Upper lobe of left lung (tissue), 6 donors: Measurements from ENCODE around the gene ZDHHC4. TPM values are rescaled to one million over a fixed set of nuclear protein-coding genes. Genes with fewer than 3 reads are reported as not detected.
A peak's percentile ranks its signal among the peaks of the same experiment; 100 is the strongest.

ENCODE experiments used
- ATAC-seq, 2 donors: fragments of 200-7000 bp; cut with Tn5 transposase; one replicate each; pipeline ENCODE4 v1.9.1; 2022; ENCODE audit warnings: mild to moderate bottlenecking in 2 of 2, moderate library complexity in 2 of 2; ENCODE audit not compliant: low FRiP score in 2 of 2
- DNase-seq, 2 donors: peaks; one replicate each; pipeline ENCODE4 v3.0.0-alpha.2; 2019 to 2020
- H3K27ac ChIP-seq, 4 donors: fragments of 200-600 bp; sonication (generic); one replicate each; pipeline ENCODE4 v1.5.1; 2016 to 2019
- H3K27me3 ChIP-seq, 4 donors: fragments of 200-600 bp; sonication (generic); one replicate each; pipeline ENCODE4 v1.5.1; 2017 to 2019
- H3K36me3 ChIP-seq, 4 donors: fragments of 200-600 bp; sonication (generic); one replicate each; pipeline ENCODE4 v1.5.1; 2016 to 2019
- H3K4me1 ChIP-seq, 4 donors: fragments of 200-600 bp; sonication (generic); one replicate each; pipeline ENCODE4 v1.5.1; 2018 to 2019
- H3K4me3 ChIP-seq, 4 donors: fragments of 200-600 bp; sonication (generic); one replicate each; pipeline ENCODE4 v1.5.1; 2017 to 2019; ENCODE audit warnings: mild to moderate bottlenecking in 2 of 4, moderate library complexity in 1 of 4
- H3K9me3 ChIP-seq, 4 donors: fragments of 200-600 bp; sonication (generic); one replicate each; pipeline ENCODE4 v1.5.1; 2018 to 2019
- EP300 ChIP-seq, 4 donors: sonication (generic); formaldehyde crosslinking; IDR thresholded peaks; one replicate each; pipeline ENCODE4 v1.5.1; 2017; ENCODE audit warnings: antibody characterized with exemption in 4 of 4, control low read depth in 2 of 4
- POLR2A ChIP-seq, 4 donors: fragments of 450-650 bp; IDR thresholded peaks; one replicate each; pipeline ENCODE4 v1.5.1; 2016 to 2017; ENCODE audit warnings: antibody characterized with exemption in 4 of 4, mild to moderate bottlenecking in 2 of 4
- POLR2AphosphoS5 ChIP-seq, 2 donors: sonication (generic); formaldehyde crosslinking; IDR thresholded peaks; one replicate each; pipeline ENCODE4 v1.5.1; 2017; ENCODE audit warnings: antibody characterized with exemption in 2 of 2
- WGBS, 2 donors: methylation state at CpG; one replicate each; pipeline ENCODE4 v1.1.5; 2017 to 2018; 5-methylcytosine and 5-hydroxymethylcytosine counted together
- total RNA-seq, 6 donors: library from RNA; depleted of rRNA in 4 of 6; stranded (reverse); fragments of >200 nt in 4 of 6; gene quantifications; one replicate each; pipeline versions ENCODE4 v1.1.0 to v1.2.1, GENCODE V29; 2016 to 2021
- TF ChIP-seq, protein P1 (sequence below), 6 experiments: fragments of 450-650 bp in 4 of 6; fragments of 200-600 bp in 2 of 6; sonication (generic) in 2 of 6; IDR thresholded peaks; one replicate each; pipeline ENCODE4 v1.5.1; 2016 to 2019; ENCODE audit warnings: antibody characterized with exemption in 6 of 6
- donor health status: DM: no; HTN: no; CAD: no; lungs with moderate emphysema.
- donor health status: DM: no; HTN: yes; CAD: no; lungs with severe emphysema.

ZDHHC4 gene
- total RNA-seq, 6 donors from 2014 or later, result 24.2 to 57.9 (median 48.4) TPM

- peak in 1 of 2 donors; percentile 65 for DNase-seq
- TF ChIP-seq, protein P1, sequence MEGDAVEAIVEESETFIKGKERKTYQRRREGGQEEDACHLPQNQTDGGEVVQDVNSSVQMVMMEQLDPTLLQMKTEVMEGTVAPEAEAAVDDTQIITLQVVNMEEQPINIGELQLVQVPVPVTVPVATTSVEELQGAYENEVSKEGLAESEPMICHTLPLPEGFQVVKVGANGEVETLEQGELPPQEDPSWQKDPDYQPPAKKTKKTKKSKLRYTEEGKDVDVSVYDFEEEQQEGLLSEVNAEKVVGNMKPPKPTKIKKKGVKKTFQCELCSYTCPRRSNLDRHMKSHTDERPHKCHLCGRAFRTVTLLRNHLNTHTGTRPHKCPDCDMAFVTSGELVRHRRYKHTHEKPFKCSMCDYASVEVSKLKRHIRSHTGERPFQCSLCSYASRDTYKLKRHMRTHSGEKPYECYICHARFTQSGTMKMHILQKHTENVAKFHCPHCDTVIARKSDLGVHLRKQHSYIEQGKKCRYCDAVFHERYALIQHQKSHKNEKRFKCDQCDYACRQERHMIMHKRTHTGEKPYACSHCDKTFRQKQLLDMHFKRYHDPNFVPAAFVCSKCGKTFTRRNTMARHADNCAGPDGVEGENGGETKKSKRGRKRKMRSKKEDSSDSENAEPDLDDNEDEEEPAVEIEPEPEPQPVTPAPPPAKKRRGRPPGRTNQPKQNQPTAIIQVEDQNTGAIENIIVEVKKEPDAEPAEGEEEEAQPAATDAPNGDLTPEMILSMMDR (IDR thresholded peaks at IDR 0.05), result no peak
- TF ChIP-seq POLR2A (IDR thresholded peaks at IDR 0.05) (no peak), EP300 (IDR thresholded peaks at IDR 0.05) (no peak), POLR2AphosphoS5 (IDR thresholded peaks at IDR 0.05) (no peak)
- ATAC-seq, result no peak
- Histone ChIP-seq H3K9me3 (no peaks in the 10 kb centered on the region), H3K27me3 (no peaks in the 10 kb centered on the region), H3K4me3 (no peak overlapping the region), H3K27ac (no peak overlapping the region), H3K36me3 (peaks cover 5 to 96% (median 78%) of the 10 kb centered on the region in 4 donors), H3K4me1 (no peaks in the 10 kb centered on the region)
- 93 to 100% methylated on average over 1 to 8 of the region's 10 CpGs for WGBS, 2 donors
Measured at GRCh38 chr7:6604458-6604857, 27.2 kb downstream of the ZDHHC4 start.

GRCh38 chr7:6606866-6607583 is 29.8 kb downstream of the ZDHHC4 start:
- ATAC-seq (no peak), DNase-seq (peak in 1 of 2 donors; percentile 82)
- Histone ChIP-seq H3K9me3 (no peaks in the 10 kb centered on the region), H3K4me3 (no peak overlapping the region), H3K36me3 (peaks cover 3 to 75% (median 56%) of the 10 kb centered on the region in 4 donors), H3K27me3 (no peaks in the 10 kb centered on the region), H3K27ac (no peak overlapping the region), H3K4me1 (no peaks in the 10 kb centered on the region)
- TF ChIP-seq, protein P1 (IDR thresholded peaks at IDR 0.05), result no peak
- no peak for TF ChIP-seq EP300 (IDR thresholded peaks at IDR 0.05)
- no peak for TF ChIP-seq POLR2AphosphoS5 (IDR thresholded peaks at IDR 0.05)
- no peak for TF ChIP-seq POLR2A (IDR thresholded peaks at IDR 0.05)
- WGBS, 2 donors, result 91 to 94% methylated on average over 20 to 33 of the region's 36 CpGs

GRCh38 chr7:6607651-6608051 is 30.4 kb downstream of the ZDHHC4 start:
- peaks cover 3 to 69% (median 50%) of the 10 kb centered on the region in 4 donors for H3K36me3 ChIP-seq

GRCh38 chr7:6608081-6608480 is 30.8 kb downstream of the ZDHHC4 start:
- Histone ChIP-seq H3K27me3 (no peaks in the 10 kb centered on the region), H3K9me3 (no peaks in the 10 kb centered on the region), H3K4me3 (no peak overlapping the region), H3K27ac (no peak overlapping the region), H3K36me3 (peaks cover 3 to 65% (median 47%) of the 10 kb centered on the region in 4 donors), H3K4me1 (no peaks in the 10 kb centered on the region)
- ATAC-seq (no peak), DNase-seq (peak in 1 of 2 donors; percentile 62)
- TF ChIP-seq POLR2A (IDR thresholded peaks at IDR 0.05) (no peak), POLR2AphosphoS5 (IDR thresholded peaks at IDR 0.05) (no peak), EP300 (IDR thresholded peaks at IDR 0.05) (no peak)
- TF ChIP-seq, protein P1 (IDR thresholded peaks at IDR 0.05), result no peak
- WGBS, 2 donors, result 92 to 94% methylated on average over 24 to 27 of the region's 27 CpGs

More at GRCh38 chr7:6607651-6608051, 30.4 kb downstream of the ZDHHC4 start:
- H3K27me3 ChIP-seq, result no peaks in the 10 kb centered on the region
- no peaks in the 10 kb centered on the region for H3K9me3 ChIP-seq
- H3K4me3 ChIP-seq, result no peak overlapping the region
- no peak overlapping the region for H3K27ac ChIP-seq
- WGBS, 2 donors, result 96 to 97% methylated on average over 12 to 38 of the region's 38 CpGs
- no peak for TF ChIP-seq EP300 (IDR thresholded peaks at IDR 0.05)
- no peak for TF ChIP-seq POLR2A (IDR thresholded peaks at IDR 0.05)
- TF ChIP-seq POLR2AphosphoS5 (IDR thresholded peaks at IDR 0.05), result no peak
- TF ChIP-seq, protein P1 (IDR thresholded peaks at IDR 0.05), result no peak
- peak in 1 of 2 donors; percentile 84 for DNase-seq
- no peaks in the 10 kb centered on the region for H3K4me1 ChIP-seq
- peak in 1 of 2 donors; percentile 41 for ATAC-seq
